Liver (tissue), 9 donors: ENCODE results near the gene PFKP. TPM values are rescaled to one million over a fixed set of nuclear protein-coding genes. Genes with fewer than 3 reads are reported as not detected.
A peak's percentile ranks its signal among the peaks of the same experiment; 100 is the strongest.

ENCODE experiments used
- DNase-seq: peaks from one replicate; pipeline ENCODE4 v3.0.0-alpha.2; 2017; ENCODE audit warnings: low spot score
- H3K27ac ChIP-seq, 2 donors: one replicate each; pipeline ENCODE4 v1.7.0; 2013; ENCODE audit warnings: inconsistent platforms in 2 of 2, low read length in 2 of 2, control low read depth in 1 of 2, low read depth in 1 of 2, mild to moderate bottlenecking in 1 of 2
- H3K27me3 ChIP-seq, 4 donors: one replicate each; pipeline versions ENCODE4 v1.6.1 to v1.7.0; 2013; ENCODE audit warnings: low read length in 3 of 4, inconsistent platforms in 1 of 4, mild to moderate bottlenecking in 1 of 4, moderate library complexity in 1 of 4; ENCODE audit not compliant: control insufficient read depth in 4 of 4, insufficient read depth in 4 of 4
- H3K36me3 ChIP-seq, 4 donors: one replicate each; pipeline versions ENCODE4 v1.6.1 to v1.7.0; 2013; ENCODE audit warnings: low read length in 3 of 4, mild to moderate bottlenecking in 3 of 4, low read depth in 1 of 4, moderate library complexity in 1 of 4; ENCODE audit not compliant: control insufficient read depth in 4 of 4, insufficient read depth in 3 of 4
- H3K4me1 ChIP-seq, 4 donors: one replicate each; pipeline versions ENCODE4 v1.6.1 to v1.7.0; 2013; ENCODE audit warnings: low read length in 3 of 4, mild to moderate bottlenecking in 3 of 4, moderate library complexity in 1 of 4; ENCODE audit not compliant: control insufficient read depth in 4 of 4, insufficient read depth in 4 of 4
- H3K4me3 ChIP-seq, 3 donors: one replicate each; pipeline versions ENCODE4 v1.6.1 to v1.7.0; 2013; ENCODE audit warnings: low read length in 3 of 3, control low read depth in 1 of 3, low read depth in 1 of 3, mild to moderate bottlenecking in 1 of 3
- H3K9ac ChIP-seq, 2 donors: one replicate each; pipeline ENCODE4 v1.7.0; 2013; ENCODE audit warnings: low read length in 2 of 2, mild to moderate bottlenecking in 2 of 2, moderate library complexity in 2 of 2, control low read depth in 1 of 2, low read depth in 1 of 2
- H3K9me3 ChIP-seq, 4 donors: one replicate each; pipeline versions ENCODE4 v1.6.1 to v1.7.0; 2013; ENCODE audit warnings: low read length in 3 of 4; ENCODE audit not compliant: control insufficient read depth in 4 of 4
- ATF3 ChIP-seq: IDR thresholded peaks from 2 replicates; pipeline ENCODE4 v1.6.1; 2016; ENCODE audit warnings: antibody characterized with exemption
- CTCF ChIP-seq: fragments of 150-350 bp; IDR thresholded peaks from 2 replicates; pipeline ENCODE4 v1.5.1; 2017; ENCODE audit warnings: improper control_type of control experiment, low read depth, low read length; ENCODE audit not compliant: missing input control
- EGR1 ChIP-seq, 2 donors: IDR thresholded peaks; 2 replicates each; pipeline ENCODE4 v1.6.1; 2016 to 2018; ENCODE audit warnings: antibody characterized with exemption in 2 of 2, low read depth in 2 of 2
- FOXA1 ChIP-seq: IDR thresholded peaks from 2 replicates; pipeline ENCODE4 v1.6.1; 2016; ENCODE audit warnings: antibody characterized with exemption
- FOXA2 ChIP-seq: IDR thresholded peaks from 2 replicates; pipeline ENCODE4 v1.6.1; 2016; ENCODE audit warnings: antibody characterized with exemption
- GABPA ChIP-seq, 2 donors: IDR thresholded peaks in 1 of 2; conservative IDR thresholded peaks in 1 of 2; 2 replicates each; pipeline ENCODE4 v1.6.1; 2016; ENCODE audit warnings: antibody characterized with exemption in 2 of 2, mild to moderate bottlenecking in 1 of 2, moderate library complexity in 1 of 2
- HNF4A ChIP-seq, 2 donors: conservative IDR thresholded peaks; 2 replicates each; pipeline ENCODE4 v1.6.1; 2016; ENCODE audit warnings: antibody characterized with exemption in 2 of 2, mild to moderate bottlenecking in 2 of 2
- HNF4G ChIP-seq: IDR thresholded peaks from 2 replicates; pipeline ENCODE4 v1.6.1; 2016; ENCODE audit warnings: antibody characterized with exemption
- JUND ChIP-seq, 2 donors: IDR thresholded peaks; 2 replicates each; pipeline ENCODE4 v1.6.1; 2016; ENCODE audit warnings: antibody characterized with exemption in 2 of 2
- MAX ChIP-seq: IDR thresholded peaks from 2 replicates; pipeline ENCODE4 v1.6.1; 2016; ENCODE audit warnings: antibody characterized with exemption
- NR2F2 ChIP-seq: IDR thresholded peaks from 2 replicates; pipeline ENCODE4 v1.6.1; 2016; ENCODE audit warnings: antibody characterized with exemption
- RAD21 ChIP-seq, 2 donors: IDR thresholded peaks; 2 replicates each; pipeline ENCODE4 v1.6.1; 2016; ENCODE audit warnings: antibody characterized with exemption in 2 of 2, mild to moderate bottlenecking in 2 of 2
- REST ChIP-seq: IDR thresholded peaks from 2 replicates; pipeline ENCODE4 v1.6.1; 2016; ENCODE audit warnings: antibody characterized with exemption, mild to moderate bottlenecking
- RXRA ChIP-seq, 2 donors: IDR thresholded peaks; 2 replicates each; pipeline ENCODE4 v1.6.1; 2017 to 2018; ENCODE audit warnings: antibody characterized with exemption in 2 of 2, mild to moderate bottlenecking in 1 of 2
- SP1 ChIP-seq: IDR thresholded peaks from 2 replicates; pipeline ENCODE4 v1.6.1; 2018; ENCODE audit warnings: antibody characterized with exemption, mild to moderate bottlenecking
- TAF1 ChIP-seq: conservative IDR thresholded peaks from 2 replicates; pipeline ENCODE4 v1.6.1; 2016; ENCODE audit warnings: antibody characterized with exemption, mild to moderate bottlenecking
- YY1 ChIP-seq: IDR thresholded peaks from 2 replicates; pipeline ENCODE4 v1.6.1; 2016; ENCODE audit warnings: antibody characterized with exemption, mild to moderate bottlenecking
- ZBTB33 ChIP-seq: IDR thresholded peaks from 2 replicates; pipeline ENCODE4 v1.6.1; 2016; ENCODE audit warnings: antibody characterized with exemption
- WGBS: extraction: QIAGEN DNeasy Blood & Tissue Kit; methylation state at CpG from one replicate; pipeline ENCODE4 v1.1.7; 2013; 5-methylcytosine and 5-hydroxymethylcytosine counted together
- polyA plus RNA-seq, 2 donors: library from polyadenylated mRNA; stranded (reverse) in 1 of 2; unstranded in 1 of 2; fragments of 200-250 nt in 1 of 2; fragments of >200 nt in 1 of 2; fragmentation: Nextera tagmentation in 1 of 2; extraction: Ambion mirVana in 1 of 2; gene quantifications; one replicate each; pipeline versions ENCODE4 v1.2.1 to v1.2.3, GENCODE V29; 2013 to 2015
- total RNA-seq, 2 donors: library from RNA; depleted of rRNA; stranded (reverse); fragments of >200 nt; gene quantifications; one replicate each; pipeline ENCODE4 v1.2.3, GENCODE V29; 2014
- donor health status: healthy.
- donor health status: healthy.
- donor health status: healthy.
- donor health status: healthy.
- donor health status: healthy.

Gene PFKP
- total and polyA plus RNA-seq, 4 donors = 1.1 to 5.0 (median 2.8) TPM

GRCh38 chr10:3066317-3067117, 831 bp upstream of the PFKP start:
- Histone ChIP-seq H3K4me1 (peaks cover 8 to 19% (median 12%) of the 10 kb centered on the region in 4 donors), H3K9ac (no peak overlapping the region), H3K27me3 (peaks cover 0 to 14% (median 0%) of the 10 kb centered on the region in 4 donors), H3K9me3 (no peaks in the 10 kb centered on the region), H3K27ac (no peak overlapping the region), H3K36me3 (no peaks in the 10 kb centered on the region), H3K4me3 (peak overlapping the region in 1 of 3 donors; percentile 70)
- WGBS = 8% methylated on average over 71 of the region's 71 CpGs
- no peak for TF ChIP-seq RXRA (IDR thresholded peaks at IDR 0.05)
- DNase-seq = no peak

- DNase-seq = no peak
Observed at GRCh38 chr10:3067859-3068179, 471 bp downstream of the PFKP start.

More at GRCh38 chr10:3067859-3068179, 471 bp downstream of the PFKP start:
- peaks cover 8 to 19% (median 12%) of the 10 kb centered on the region in 4 donors for H3K4me1 ChIP-seq
- H3K4me3 ChIP-seq = peak overlapping the region in 2 of 3 donors; percentile 62 to 70
- no peaks in the 10 kb centered on the region for H3K9me3 ChIP-seq
- TF ChIP-seq FOXA1 (no peak), GABPA (IDR thresholded peaks at IDR 0.05 in 1 of 2, conservative IDR thresholded peaks at IDR 0.05 in 1 of 2) (no peak), TAF1 (no peak), MAX (no peak), RXRA (IDR thresholded peaks at IDR 0.05) (no peak), HNF4A (conservative IDR thresholded peaks at IDR 0.05) (no peak), REST (no peak), FOXA2 (no peak), CTCF (no peak), JUND (IDR thresholded peaks at IDR 0.05) (no peak), RAD21 (IDR thresholded peaks at IDR 0.05) (no peak), EGR1 (IDR thresholded peaks at IDR 0.05; ENCODE audit: low read depth in 2 of 2) (no peak), YY1 (no peak), NR2F2 (no peak), ATF3 (no peak), HNF4G (no peak), SP1 (no peak), ZBTB33 (no peak)
- H3K36me3 ChIP-seq = no peaks in the 10 kb centered on the region
- no peak overlapping the region for H3K9ac ChIP-seq
- 2% methylated on average over 29 of the region's 29 CpGs for WGBS
- peaks cover 0 to 14% (median 0%) of the 10 kb centered on the region in 4 donors for H3K27me3 ChIP-seq
- no peak overlapping the region for H3K27ac ChIP-seq
